GM19397 (cell line): ENCODE measurements around the gene PBRM1.
"Not testable (repeated sequence)": the region's sequence is repeated elsewhere in the genome, so short reads cannot be mapped to it uniquely, and the experiment has no call there.

Experiments used
- ATAC-seq: cut with Tn5 transposase; IDR thresholded peaks from one replicate; pipeline ENCODE4 v1.9.1; 2021; ENCODE audit warnings: mild to moderate bottlenecking, moderate library complexity; ENCODE audit not compliant: unreplicated experiment

PBRM1 gene

DNA sequence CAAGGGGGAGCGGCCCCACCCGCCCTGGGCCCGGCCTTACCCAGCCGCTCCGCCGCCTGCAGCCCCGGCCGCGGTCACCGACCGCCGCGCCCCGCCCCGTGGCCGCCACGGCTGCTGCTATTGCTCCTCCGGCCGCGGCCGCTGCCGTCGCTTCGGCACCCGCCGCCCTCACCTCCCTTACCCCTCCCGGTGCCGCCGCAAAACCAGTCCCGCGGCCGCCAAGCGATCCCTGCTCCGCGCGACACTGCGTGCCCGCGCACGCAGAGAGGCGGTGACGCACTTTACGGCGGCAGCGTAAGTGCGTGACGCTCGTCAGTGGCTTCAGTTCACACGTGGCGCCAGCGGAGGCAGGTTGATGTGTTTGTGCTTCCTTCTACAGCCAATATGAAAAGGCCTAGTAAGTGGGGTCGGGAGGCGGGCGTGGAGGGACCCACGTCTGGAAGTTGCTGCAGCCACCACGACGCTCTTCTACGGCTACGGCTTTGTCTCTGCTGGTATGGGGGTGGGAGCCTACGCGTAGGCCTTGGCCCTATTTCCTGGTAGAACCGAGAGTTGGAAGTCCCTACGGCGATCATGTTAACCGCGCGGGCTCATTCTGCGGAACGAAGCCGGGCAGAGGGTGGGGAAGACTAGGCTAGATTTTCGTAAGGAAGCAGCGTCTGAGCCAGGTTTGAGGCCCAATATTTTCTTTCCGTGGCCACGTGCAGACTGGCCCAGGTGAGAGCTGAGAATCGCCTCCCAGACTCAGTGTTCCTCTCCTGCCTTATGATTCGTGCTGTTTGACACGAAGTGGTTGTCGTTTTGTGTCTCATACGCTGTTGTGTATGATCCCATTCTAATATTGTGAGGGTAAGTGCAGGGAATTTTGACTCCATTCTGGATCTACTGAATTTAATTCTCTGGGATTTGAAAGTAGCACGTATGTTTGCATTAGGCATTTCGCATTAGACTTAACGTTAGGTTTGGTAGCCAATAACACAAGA is at the start of gene PBRM1, which contains the start of gene GNL3:
TSS of gene PBRM1 (minus strand) at position 205 of the 983 bp plus-strand sequence.
TSS of gene GNL3 (plus strand) at position 324 of the 983 bp plus-strand sequence. CDS start at position 385, 61 bp downstream.
- ATAC-seq, result peak; percentile 86

DNA sequence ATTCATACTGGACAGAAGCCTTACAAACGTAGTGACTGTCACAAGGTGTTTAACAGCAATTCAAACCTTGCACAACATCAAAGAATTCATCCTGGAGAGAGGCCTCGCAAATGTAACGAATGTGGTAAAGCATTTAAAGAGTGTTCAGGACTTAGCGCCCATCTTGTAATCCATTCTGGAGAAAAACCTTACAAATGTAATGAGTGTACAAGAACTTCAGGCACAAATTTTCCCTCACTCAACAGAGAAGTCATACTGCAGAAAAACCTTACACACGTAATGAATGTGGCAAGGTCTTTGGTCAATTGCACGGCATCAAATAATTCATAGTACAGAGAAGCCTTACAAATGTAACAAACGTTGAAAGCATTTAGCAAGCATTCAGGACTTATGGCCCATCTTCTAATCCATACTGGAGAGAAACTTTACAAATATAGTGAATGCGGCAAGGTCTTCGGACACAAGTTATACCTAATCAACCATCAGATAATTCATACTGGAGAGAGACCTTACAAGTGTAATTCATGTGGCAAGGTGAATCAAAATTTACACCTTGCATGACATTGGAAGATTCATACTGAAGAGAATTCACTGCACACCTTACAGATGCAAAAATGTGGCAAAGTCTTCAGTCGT is 47.7 kb upstream of the PBRM1 start:
- no peak for ATAC-seq

DNA sequence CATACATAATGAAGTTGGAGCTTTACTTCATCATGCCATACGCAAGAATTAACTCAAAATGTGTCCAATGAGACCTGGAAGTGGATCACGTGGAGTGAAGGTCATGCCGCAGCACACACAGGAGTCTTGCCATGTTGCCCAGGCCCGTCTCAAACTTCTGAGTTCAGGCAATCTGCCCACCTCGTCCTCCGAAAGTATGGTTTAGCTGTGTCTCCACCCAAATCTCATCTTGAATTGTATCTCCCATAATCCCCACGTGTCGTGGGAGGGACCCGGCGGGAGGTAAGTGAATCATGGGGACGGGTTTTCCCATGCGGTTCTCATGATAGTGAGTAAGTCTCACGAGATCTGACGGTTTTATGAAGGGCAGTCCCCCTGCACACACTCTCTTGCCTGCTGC is 45.9 kb upstream of the PBRM1 start:
- no peak for ATAC-seq

DNA sequence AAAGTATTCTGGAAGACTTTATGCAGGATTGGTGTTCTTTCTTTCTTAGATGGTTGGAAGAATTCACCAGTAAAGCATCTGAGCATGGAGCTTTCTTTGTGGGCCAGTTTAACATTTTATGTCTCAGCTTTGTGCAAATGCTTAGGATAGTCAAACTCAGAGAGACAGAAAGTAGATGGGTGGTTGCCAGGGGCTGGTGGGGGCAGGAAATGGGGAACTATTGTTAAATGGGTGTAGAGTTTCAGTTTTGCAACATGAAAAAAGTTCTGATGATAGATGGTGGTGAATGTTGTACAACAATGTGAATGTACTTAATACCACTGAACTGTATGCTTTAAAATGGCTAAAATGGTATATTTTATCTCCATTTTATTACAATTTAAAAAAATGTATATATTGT is 45.0 kb upstream of the PBRM1 start:
- no peak for ATAC-seq

DNA sequence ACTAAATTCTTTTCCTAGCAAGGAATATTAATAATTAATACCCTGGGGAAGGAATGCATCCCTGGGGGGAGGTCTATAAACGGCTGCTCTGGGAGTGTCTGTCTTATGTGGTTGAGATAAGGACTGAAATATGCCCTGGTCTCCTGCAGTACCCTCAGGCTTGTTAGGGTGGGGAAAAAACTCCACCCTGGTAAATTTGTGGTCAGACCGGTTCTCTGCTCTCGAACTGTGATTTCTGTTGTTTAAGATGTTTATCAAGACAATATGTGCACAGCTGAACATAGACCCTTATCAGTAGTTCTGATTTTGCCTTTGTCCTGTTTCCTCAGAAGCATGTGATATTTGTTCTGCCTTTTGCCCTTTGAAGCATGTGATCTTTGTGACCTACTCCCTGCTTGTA is 43.0 kb upstream of the PBRM1 start:
- not testable (repeated sequence) for ATAC-seq

DNA sequence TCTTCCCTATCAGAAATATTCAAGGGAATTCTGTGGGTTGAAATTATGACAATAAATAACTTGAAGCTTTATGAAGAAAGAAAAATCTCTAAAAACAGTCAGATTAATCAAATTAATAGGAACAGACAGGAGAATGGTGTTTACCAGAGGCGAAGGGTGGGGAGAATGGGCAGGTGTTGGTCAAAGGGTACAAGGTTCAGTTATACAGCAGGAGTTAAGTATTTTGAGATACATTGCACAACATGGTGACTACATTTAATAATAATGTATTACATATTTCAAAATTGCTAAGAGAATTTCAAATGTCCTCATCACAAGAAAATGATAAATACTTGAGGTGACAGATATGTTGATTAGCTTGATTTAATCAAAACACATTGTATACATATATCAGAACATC is 38.8 kb upstream of the PBRM1 start:
- no peak for ATAC-seq

DNA sequence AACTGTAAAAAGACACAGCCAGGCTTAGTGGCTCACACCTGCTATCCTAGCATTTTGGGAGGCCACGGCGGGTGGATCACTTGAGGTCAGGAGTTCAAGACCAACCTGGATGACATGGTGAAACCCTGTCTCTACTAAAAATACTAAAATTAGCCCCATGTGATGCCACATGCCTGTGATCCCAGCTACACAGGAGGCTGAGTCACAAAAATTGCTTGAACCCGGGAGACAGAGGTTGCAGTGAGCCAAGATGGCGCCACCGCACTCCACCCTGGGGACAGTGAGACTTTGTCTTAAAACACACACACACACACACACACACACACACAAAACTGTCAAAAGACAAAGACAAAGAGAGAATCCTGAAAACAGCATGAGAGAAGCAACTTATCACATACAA is 38.2 kb upstream of the PBRM1 start:
- no peak for ATAC-seq

DNA sequence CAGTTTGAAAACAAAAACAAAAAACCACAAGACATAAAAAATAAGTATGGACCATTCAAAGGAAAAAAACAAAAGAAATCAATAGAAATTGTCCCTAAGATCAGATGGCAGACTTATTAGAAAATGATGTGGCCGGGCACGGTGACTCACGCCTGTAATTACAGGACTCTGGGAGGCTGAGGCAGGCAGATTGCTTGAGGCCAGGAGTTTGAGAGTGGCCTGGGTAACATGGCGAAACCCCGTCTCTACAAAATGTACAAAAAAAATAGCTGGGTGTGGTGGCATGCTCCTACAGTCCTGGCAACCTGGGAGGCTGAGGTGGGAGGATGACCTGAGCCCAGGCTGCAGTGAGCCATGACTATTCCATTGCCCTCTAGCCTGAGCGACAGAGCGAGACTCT is 36.8 kb upstream of the PBRM1 start:
- no peak for ATAC-seq

DNA sequence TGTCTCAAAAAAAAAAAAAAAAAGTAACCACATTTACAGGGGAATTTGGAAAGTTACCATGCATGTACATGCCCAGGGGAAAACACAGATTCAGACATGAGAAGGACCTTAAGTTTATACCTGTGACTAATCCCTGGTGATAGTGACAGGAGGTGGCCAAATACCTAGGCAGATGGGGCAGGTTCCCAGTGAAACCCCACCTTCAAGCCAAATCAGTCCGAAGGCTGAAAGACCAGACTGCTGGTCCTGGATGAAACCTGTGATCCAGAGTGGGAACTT is 36.0 kb upstream of the PBRM1 start:
- ATAC-seq, result no peak

DNA sequence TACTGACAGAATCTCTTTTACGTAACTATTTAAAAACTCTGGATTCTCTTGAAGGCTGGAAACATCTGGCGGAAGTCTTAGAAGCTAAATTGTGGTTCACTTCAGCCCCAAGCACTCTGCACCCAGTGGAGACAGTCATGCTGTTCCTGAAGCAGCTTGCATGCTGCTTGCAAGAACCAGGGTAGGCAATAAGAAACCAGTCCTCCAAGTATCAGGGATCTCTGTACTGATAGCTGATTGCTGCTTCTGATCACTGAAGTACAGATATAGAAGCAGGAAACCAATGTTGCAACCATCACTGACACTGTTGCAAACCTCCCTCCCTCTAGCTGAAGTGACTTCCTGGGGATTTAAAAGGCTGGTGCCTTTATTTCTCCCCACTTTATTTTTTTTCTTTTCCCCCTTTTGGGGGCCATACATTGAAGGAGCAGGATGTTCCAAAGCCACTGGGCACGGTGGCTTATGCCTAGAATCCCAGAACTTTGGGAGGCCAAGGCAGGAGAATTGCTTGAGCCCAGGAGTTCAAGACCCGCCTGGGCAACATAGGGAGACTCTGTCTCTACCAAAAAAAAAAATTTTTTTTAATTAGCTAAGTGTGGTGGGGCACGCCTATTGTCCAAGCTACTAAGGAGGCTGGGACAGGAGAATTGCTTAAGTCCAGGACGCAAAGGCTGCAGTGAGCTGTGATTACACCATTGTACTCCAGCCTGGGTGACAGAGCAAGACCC is 35.5 kb upstream of the PBRM1 start:
- no peak for ATAC-seq

DNA sequence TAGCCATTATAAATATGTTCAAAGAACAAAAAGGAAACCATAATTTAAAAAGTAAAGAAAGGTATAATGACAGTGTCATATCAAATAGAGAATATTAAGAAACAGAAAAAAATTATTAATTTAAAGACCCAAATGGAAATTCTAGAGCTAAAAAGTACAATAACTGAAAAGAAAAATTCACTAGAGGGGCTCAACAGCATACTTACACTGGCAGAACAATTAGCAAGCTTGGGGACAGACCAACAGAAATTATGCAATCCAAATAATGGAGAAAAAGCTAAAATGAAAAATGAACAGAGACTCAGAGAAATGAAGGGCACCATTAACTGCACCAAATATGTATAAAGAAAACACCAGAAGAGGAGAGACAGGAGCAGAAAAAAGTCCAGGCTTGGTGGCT is 33.9 kb upstream of the PBRM1 start:
- ATAC-seq, result no peak

DNA sequence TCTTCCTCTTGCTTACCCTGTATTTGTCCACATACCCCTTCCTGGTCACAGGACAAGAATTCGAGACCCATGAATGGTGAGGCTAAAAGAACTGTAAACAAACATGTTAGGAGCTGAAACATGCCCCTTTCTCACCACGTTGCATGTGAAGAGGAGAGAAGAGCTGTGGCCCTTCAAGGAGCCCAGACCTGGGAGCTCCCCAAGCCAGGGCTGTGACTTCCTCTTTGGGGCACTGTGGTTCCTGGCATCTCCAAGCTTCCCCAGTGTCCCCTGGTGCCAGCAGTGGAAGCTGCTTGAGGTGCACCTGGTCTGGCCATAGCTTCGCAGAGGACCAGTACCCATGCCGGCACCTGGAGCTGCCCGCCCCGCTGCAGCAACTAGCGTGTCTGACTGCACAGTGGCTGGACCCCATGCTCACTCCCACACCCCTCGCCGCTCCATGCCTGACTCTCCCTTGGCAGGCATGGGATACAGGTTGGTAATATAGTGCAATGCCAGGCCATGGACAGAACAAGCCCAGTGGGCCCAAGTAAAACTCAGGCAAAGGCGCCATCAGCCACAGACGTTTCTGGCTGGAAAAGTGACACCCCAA is 30.1 kb upstream of the PBRM1 start:
- ATAC-seq, result no peak

DNA sequence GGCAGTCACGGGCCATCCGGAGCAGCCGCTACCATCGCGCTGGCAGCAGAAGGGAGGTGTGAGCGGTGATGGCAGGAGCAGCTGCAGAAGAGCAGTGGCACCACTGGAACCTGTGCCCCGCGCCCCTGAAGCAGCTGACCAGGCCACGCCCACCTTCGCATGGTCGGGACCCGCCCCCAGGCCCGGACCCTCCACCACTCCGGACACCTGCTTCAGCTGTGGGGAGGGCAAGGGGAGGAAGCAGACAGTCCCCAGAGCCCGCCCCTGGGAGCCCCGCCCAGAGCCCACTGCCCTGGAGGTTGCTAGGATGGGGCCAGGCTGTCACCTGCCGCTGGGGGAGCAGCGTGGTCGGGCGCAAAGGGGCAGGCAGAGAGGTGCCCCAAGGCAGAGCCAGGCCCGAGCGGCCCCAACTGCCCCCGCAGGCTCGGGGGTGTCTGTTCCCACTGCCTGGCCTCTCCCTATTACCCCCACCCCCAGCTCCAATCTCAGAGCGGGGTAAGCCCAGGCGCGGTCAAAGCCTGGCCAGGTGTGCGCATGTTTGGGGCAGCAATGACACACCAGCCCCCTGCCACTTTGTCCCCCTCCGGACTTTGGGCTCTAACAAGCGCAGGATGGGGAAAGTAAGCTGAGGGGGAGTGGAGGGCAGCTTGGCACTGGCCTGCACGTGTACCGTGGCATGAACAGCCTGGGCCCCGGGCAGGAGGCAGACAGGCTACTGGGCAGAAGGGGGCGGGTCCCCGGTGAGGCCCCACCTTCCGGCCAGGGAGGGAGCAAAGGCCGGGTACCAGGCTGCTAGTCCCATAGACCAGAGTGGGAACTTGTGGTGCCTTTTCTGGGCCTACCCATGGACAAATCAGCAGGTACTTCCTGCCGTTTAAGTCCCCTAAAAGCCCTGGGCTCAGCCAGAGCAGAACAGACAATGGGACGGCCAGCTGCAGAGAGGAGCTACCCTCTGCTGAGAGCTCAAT is 28.9 kb upstream of the PBRM1 start:
- no peak for ATAC-seq

DNA sequence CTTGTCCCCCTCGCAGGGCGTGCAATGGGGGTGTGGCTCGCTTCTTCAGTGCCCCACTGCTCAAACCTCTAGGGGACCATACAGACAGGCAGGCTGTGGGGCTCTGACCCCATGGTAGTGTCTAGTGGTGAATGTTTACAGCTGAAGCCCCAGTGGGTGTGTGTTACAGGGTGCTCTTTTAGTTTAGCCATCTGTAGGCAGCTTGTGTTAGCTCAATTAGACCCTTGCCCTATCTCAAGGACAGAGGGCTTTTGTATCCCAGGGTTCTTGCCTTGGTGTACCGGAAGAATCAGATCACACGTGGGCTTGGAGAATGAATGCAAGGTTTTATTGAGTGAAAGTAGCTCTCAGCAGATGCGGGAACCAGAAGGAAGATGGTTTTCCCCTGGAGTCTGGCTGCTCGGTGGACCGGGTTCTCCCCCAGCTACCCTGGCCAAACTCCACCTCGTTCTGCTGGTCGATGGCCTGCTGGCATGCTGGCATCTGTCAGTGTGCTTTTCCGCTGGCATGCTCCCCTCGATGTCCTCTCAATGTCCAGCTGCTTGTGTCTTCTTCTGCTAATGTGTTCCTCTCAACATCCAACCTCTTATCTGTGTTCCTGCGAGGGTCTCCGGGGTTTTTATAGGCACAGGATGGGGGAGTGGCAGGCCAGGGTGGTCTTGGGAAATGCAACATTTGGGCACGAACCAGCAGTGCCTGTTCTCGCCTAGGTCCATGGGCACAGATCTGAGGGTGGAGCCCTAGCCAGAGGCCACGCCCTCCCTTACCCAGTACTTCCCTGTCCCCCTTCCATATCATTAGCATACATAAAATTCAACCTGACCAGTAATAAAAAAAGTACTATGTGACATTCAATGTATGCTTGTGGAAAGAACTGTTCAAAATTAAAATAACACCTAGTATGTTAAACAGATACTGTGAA is 26.8 kb upstream of the PBRM1 start:
- no peak for ATAC-seq

DNA sequence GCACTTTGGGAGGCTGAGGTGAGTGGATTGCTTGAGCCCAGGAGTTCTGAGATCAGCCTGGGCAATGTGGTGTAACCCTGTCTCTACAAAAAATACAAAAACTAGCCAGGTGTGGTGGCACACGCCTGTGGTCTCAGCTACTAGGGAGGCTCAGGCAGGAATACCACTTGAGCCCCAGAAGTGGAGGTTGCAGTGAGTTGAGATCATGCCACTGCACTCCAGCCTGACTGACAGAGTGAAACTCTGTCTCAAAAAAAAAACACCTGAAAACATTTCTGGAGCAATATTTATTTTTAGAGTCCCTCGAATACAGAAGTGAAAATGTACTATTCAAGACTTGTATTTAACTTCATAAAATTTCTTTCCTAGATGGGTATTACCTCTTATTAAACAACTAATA is 24.8 kb upstream of the PBRM1 start:
- ATAC-seq, result no peak

DNA sequence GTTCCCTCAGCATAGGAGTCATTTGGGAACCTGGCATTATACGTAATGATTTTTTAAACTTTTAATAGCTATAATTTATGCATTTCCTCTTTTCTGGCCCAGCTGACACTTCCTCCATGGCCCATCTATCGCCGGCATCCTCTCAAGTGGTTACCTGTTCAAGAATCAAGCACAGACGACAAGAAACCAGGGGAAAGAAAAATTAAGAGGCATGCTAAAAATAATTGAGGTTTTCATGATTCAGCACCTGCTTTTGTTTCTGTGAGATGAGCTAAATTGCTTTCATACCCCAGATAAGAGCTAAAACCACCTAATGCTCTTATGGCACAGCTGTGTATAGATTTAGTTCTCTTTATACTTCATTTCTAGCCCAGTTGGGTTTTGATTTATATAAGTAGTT is 21.9 kb upstream of the PBRM1 start:
- no peak for ATAC-seq

DNA sequence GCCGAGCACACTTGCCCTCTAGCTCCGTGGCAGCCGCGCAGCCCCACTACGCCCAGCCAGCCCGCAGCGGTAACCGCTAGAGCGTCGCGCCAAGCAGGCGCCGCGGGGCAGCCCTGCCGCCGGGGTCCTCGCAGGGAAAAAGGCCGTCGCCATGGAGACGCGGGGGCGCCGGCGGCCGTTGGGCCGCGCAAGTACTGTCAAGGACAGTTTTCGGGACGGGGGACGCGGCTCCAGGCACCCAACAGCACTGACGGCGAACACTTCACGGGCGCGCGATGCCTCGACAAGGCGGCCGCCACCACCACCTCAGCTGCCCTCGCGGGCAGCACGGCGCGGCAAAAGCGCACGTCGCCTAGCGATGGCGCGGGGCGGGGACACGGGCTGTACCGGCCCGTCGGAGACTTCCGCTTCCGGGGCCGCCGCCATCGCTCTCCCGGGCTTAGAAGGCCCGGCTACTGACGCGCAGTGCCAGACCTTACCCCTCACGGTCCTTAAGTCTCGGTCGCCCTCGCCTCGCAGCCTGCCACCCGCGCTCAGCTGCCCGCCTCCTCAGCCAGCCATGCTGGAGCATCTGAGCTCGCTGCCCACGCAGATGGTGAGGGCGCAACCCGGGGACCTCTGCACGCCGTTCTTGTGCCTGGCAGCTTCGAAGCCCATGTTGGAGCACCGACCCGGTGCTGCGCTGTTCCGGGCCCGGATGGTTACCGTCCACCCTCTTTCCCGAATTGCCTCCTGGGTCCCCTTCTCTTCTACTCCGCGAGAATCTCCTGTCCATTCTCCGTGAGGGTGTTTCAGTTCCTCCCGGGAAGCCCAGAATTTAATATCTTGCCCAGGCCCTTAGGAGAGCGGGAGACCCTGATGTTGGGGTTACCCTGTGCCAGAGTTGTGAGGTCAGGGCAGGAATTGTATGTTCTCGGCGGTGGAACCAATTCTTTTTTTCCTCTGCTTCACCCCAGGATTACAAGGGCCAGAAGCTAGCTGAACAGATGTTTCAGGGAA is 20.3 kb upstream of the PBRM1 start, which contains the start of the genes GLT8D1 and SPCS1:
TSS of gene GLT8D1 (minus strand) at position 104 of the 999 bp plus-strand sequence. CDS start 5,331 bp downstream, outside the sequence.
TSS of gene SPCS1 (plus strand) at position 419 of the 999 bp plus-strand sequence. CDS start at position 560, 141 bp downstream.
- peak; percentile 87 for ATAC-seq

DNA sequence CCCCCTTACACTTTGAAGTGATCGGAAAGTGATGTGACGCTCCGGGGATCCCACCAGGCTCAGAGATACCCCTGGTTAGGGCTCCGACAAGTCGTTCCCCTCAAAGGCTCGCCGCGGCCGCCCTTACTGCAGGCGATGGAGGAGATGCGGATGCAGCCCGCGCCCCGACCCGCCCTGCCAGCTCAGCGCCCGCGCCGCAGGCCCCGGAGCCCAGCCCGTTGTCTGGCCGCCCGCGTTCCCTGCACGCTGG is 19.6 kb upstream of the PBRM1 start:
- ATAC-seq, result no peak
